IMR-90 (cell line): Measurements from ENCODE around the gene TGOLN2. TPM values are rescaled to one million over a fixed set of nuclear protein-coding genes. Genes with fewer than 3 reads are reported as not detected.

Source experiments
- ATAC-seq: fragments of 200-7000 bp; cut with Tn5 transposase; 2 replicates; pipeline ENCODE4 v1.9.1; 2020; ENCODE audit warnings: low read depth, mild to moderate bottlenecking, moderate library complexity
- BruUV-seq: library from RNA; stranded (reverse); fragments of 400-500 nt; replicated peaks from 2 replicates; lab custom pipeline; 2021; lab: Mats Ljungman, UMichigan
- CTCF ChIA-PET: fragments of 300-600 bp; formaldehyde crosslinking; extraction: SDS; loops from one replicate; lab custom pipeline; 2021; ENCODE audit warnings: antibody characterized with exemption; lab: Yijun Ruan, JAX
- POLR2A ChIA-PET: fragments of 300-600 bp; sonication (Branson Sonifier 250); formaldehyde crosslinking; loops from one replicate; lab custom pipeline; 2022; ENCODE audit warnings: antibody characterized with exemption; ENCODE audit not compliant: unreplicated experiment; lab: Charles Lee
- DNase-seq: peaks from one replicate; pipeline ENCODE4 v3.0.0; 2013
- H2AFZ ChIP-seq: replicated peaks from 2 replicates; pipeline ENCODE3; 2013; ENCODE audit warnings: low read length, mild to moderate bottlenecking; ENCODE audit not compliant: poor library complexity
- H2AK5ac ChIP-seq: 2 replicates; pipeline ENCODE4 v1.6.1; 2013; ENCODE audit warnings: low read depth, low read length, inconsistent platforms
- H2AK9ac ChIP-seq: replicated peaks from 2 replicates; pipeline ENCODE3; 2013; ENCODE audit warnings: mild to moderate bottlenecking, low read depth, low read length, moderate library complexity; ENCODE audit not compliant: poor library complexity
- H2BK120ac ChIP-seq: 2 replicates; pipeline ENCODE4 v1.6.1; 2013; ENCODE audit warnings: low read depth, low read length, inconsistent platforms
- H2BK15ac ChIP-seq: 3 replicates; pipeline ENCODE4 v1.6.1; 2013; ENCODE audit warnings: low read depth, low read length, inconsistent platforms
- H2BK20ac ChIP-seq: 2 replicates; pipeline ENCODE4 v1.6.1; 2013; ENCODE audit warnings: low read depth, mild to moderate bottlenecking, inconsistent platforms, low read length, moderate library complexity
- H2BK5ac ChIP-seq: 2 replicates; pipeline ENCODE4 v1.6.1; 2013; ENCODE audit warnings: mild to moderate bottlenecking, low read depth, low read length, inconsistent platforms; ENCODE audit not compliant: poor library complexity, severe bottlenecking
- H3K14ac ChIP-seq: replicated peaks from 2 replicates; pipeline ENCODE4 v1.6.1; 2013; ENCODE audit warnings: low read depth, low read length, inconsistent platforms
- H3K18ac ChIP-seq: 2 replicates; pipeline ENCODE4 v1.6.1; 2013; ENCODE audit warnings: low read depth, low read length, control low read depth
- H3K23ac ChIP-seq: 2 replicates; pipeline ENCODE4 v1.6.1; 2013; ENCODE audit warnings: low read depth, low read length, inconsistent platforms
- H3K27ac ChIP-seq: 2 replicates; pipeline ENCODE4 v1.5.1; 2013; ENCODE audit warnings: mild to moderate bottlenecking, control low read depth, low read length; ENCODE audit not compliant: insufficient read depth
- H3K27me3 ChIP-seq: 2 replicates; pipeline ENCODE4 v1.6.1; 2013; ENCODE audit warnings: low read length; ENCODE audit not compliant: control insufficient read depth, insufficient read depth
- H3K36me3 ChIP-seq: 2 replicates; pipeline ENCODE4 v1.6.1; 2013; ENCODE audit warnings: low read length, mixed read lengths; ENCODE audit not compliant: control insufficient read depth, insufficient read depth
- H3K4ac ChIP-seq: 2 replicates; pipeline ENCODE4 v1.6.1; 2013; ENCODE audit warnings: low read depth, low read length, inconsistent platforms
- H3K4me1 ChIP-seq: 2 replicates; pipeline ENCODE4 v1.6.1; 2013; ENCODE audit warnings: low read length, mixed read lengths; ENCODE audit not compliant: control insufficient read depth, insufficient read depth
- H3K4me2 ChIP-seq: 2 replicates; pipeline ENCODE4 v1.6.1; 2013; ENCODE audit warnings: low read depth, mild to moderate bottlenecking, control low read depth, low read length, moderate library complexity
- H3K4me3 ChIP-seq: 2 replicates; pipeline ENCODE4 v1.5.1; 2013; ENCODE audit warnings: low read depth, mild to moderate bottlenecking, control low read depth, low read length, moderate library complexity; ENCODE audit not compliant: insufficient read depth
- H3K56ac ChIP-seq: 2 replicates; pipeline ENCODE4 v1.6.1; 2013; ENCODE audit warnings: low read length, inconsistent platforms; ENCODE audit not compliant: insufficient read depth; ENCODE audit errors: extremely low read depth
- H3K79me1 ChIP-seq, 2 experiments: 2 replicates each; pipeline ENCODE4 v1.6.1; 2013; ENCODE audit warnings: low read length in 2 of 2, inconsistent platforms in 1 of 2, low read depth in 1 of 2
- H3K9ac ChIP-seq: 2 replicates; pipeline ENCODE4 v1.6.1; 2013; ENCODE audit warnings: low read depth, low read length, control low read depth
- H3K9me1 ChIP-seq: 2 replicates; pipeline ENCODE4 v1.6.1; 2013; ENCODE audit warnings: low read length, inconsistent platforms; ENCODE audit not compliant: insufficient read depth
- H3K9me3 ChIP-seq: 2 replicates; pipeline ENCODE4 v1.6.1; 2013; ENCODE audit warnings: low read length; ENCODE audit not compliant: control insufficient read depth, insufficient read depth
- H4K20me1 ChIP-seq: 2 replicates; pipeline ENCODE4 v1.6.1; 2013; ENCODE audit warnings: low read length, inconsistent platforms; ENCODE audit not compliant: insufficient read depth
- H4K5ac ChIP-seq: 2 replicates; pipeline ENCODE4 v1.6.1; 2013; ENCODE audit warnings: mild to moderate bottlenecking, low read depth, low read length, control low read depth
- H4K8ac ChIP-seq, 2 experiments: 2 replicates each; pipeline ENCODE4 v1.6.1; 2013; ENCODE audit warnings: low read depth in 2 of 2, low read length in 2 of 2, control low read depth in 1 of 2, inconsistent platforms in 1 of 2
- H4K91ac ChIP-seq: 2 replicates; pipeline ENCODE4 v1.6.1; 2013; ENCODE audit warnings: low read depth, low read length, inconsistent platforms; ENCODE audit not compliant: insufficient read depth
- BHLHE40 ChIP-seq: fragments of 150-350 bp; IDR thresholded peaks from 2 replicates; pipeline ENCODE4 v1.6.1; 2016; ENCODE audit warnings: mild to moderate bottlenecking, low read depth, low read length
- MAZ ChIP-seq: IDR thresholded peaks from 2 replicates; pipeline ENCODE4 v1.6.1; 2012; ENCODE audit warnings: low read depth, mild to moderate bottlenecking, low read length, improper control_type of control experiment, moderate library complexity, borderline replicate concordance
- MXI1 ChIP-seq: IDR thresholded peaks from 2 replicates; pipeline ENCODE4 v1.6.1; 2012; ENCODE audit warnings: low read depth, mild to moderate bottlenecking, low read length, moderate library complexity, borderline replicate concordance
- NFE2L2 ChIP-seq: fragments of 150-350 bp; IDR thresholded peaks from 2 replicates; pipeline ENCODE4 v1.6.1; 2016; ENCODE audit warnings: low read depth, mild to moderate bottlenecking, low read length
- WGBS, 2 experiments: methylation state at CpG; one replicate each; pipeline versions ENCODE4 v1.1.5 to v1.1.7; 2013; ENCODE audit warnings: missing lambda C conversion rate in 2 of 2; ENCODE audit not compliant: insufficient read length in 1 of 2; ENCODE audit errors: extremely low coverage in 2 of 2; 5-methylcytosine and 5-hydroxymethylcytosine counted together
- dilution Hi-C: fragments of 300-500 bp; cut with HindIII; formaldehyde crosslinking; loops from one replicate; pipeline ENCODE4 v1.14.3; 2018; ENCODE audit warnings: low sequenced_read_pairs; ENCODE audit not compliant: unreplicated experiment
- in situ Hi-C: fragments of 300-500 bp; cut with MboI; formaldehyde crosslinking; loops from 3 replicates; pipeline ENCODE4 v1.14.3; 2019; ENCODE audit warnings: low sequenced_read_pairs, inconsistent platforms, mixed read lengths
- intact Hi-C: fragments of 100-400 bp; cut with micrococcal nuclease; formaldehyde crosslinking; loops from 2 replicates; pipeline ENCODE4 v1.10.0; 2022
- polyA plus RNA-seq, 3 experiments: library from polyadenylated mRNA; depleted of rRNA; stranded (reverse); fragments of >200 nt; gene quantifications; 2 replicates each; pipeline ENCODE4 v1.2.3, GENCODE V29; 2012; ENCODE audit warnings: low replicate concordance in 1 of 3
- total RNA-seq: library from RNA; depleted of rRNA; stranded (reverse); fragments of >200 nt; gene quantifications from 2 replicates; pipeline ENCODE4 v1.2.3, GENCODE V29; 2012

TGOLN2 gene
- total and polyA plus RNA-seq, 2 of the 4 experiments (the other 2 are of a cell fraction): 57.7 to 92.3 TPM

GRCh38 chr2:85347599-85347998 is 19.8 kb upstream of the TGOLN2 start:
- Histone ChIP-seq H3K79me1 (peaks cover 1% of the 10 kb centered on the region in 2 experiments; a peak in 2 of 4 replicates), H3K27me3 (no peaks in the 10 kb centered on the region), H3K9me1 (no peaks in the 10 kb centered on the region), H3K23ac (no peak overlapping the region), H4K8ac (no peak overlapping the region), H3K9ac (no peak overlapping the region), H3K36me3 (peaks cover 53% of the 10 kb centered on the region), H3K4ac (no peak overlapping the region), H4K20me1 (no peaks in the 10 kb centered on the region), H2AK9ac (no peak overlapping the region), H4K5ac (no peak overlapping the region), H3K4me3 (no peak overlapping the region), H3K4me1 (no peaks in the 10 kb centered on the region), H3K18ac (no peak overlapping the region), H2BK15ac (no peak overlapping the region), H2BK5ac (no peak overlapping the region), H3K9me3 (no peaks in the 10 kb centered on the region), H2BK120ac (no peak overlapping the region), H3K56ac (no peak overlapping the region), H2AK5ac (no peak overlapping the region), H3K14ac (no peak overlapping the region), H2AFZ (no peak overlapping the region), H3K27ac (no peak overlapping the region), H2BK20ac (no peak overlapping the region), H4K91ac (no peak overlapping the region), H3K4me2 (no peak overlapping the region)
- CTCF ChIA-PET: no interaction called here
- ATAC-seq (no peak), DNase-seq (no peak)
- POLR2A ChIA-PET: interaction anchor here (0.5 kb wide), 1 partner anchor 9 kb away, joined by 10 read pairs; no protein-coding TSS in a partner anchor
- dilution Hi-C loops: no loop called here
- WGBS, 2 experiments: 78% methylated on average over 3 of the region's 3 CpGs; no CpG with 5 or more reads in 1 of the 2 experiments
- TF ChIP-seq BHLHE40: no peak
- TF ChIP-seq MXI1: no peak
- no peak for TF ChIP-seq NFE2L2
- TF ChIP-seq MAZ: no peak
- in situ Hi-C loops: no loop called here
- intact Hi-C loops: no loop called here
- no TSS peak for BruUV-seq
